ENCODE results near the gene ELAVL3. TPM values are rescaled to one million over a fixed set of nuclear protein-coding genes. Genes with fewer than 3 reads are reported as not detected.

Gene ELAVL3
- total and polyA plus RNA-seq, 2 of the 4 experiments (the other 2 are of a cell fraction), result not detected

DNA sequence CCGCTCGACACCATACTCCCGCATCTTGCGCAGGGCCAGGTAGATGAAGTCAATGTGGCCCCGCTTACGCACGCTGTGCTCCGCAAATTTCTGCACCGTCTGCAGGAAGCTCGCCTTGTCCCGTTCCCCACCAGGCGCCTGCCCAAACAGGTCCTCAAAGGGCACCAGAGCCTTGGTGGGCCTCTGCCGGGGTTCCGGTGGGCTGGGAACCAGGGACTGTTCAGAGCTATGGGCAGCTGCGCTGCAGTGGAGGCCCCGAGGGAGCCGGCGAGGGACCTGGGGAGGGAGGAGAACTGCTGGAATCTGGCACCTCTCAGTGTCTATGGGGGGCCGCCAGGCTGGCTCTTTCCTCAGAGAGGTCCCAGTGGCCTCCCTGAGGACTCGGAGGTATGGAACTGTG lies 33.1 kb upstream of the ELAVL3 start:
- H2BK120ac ChIP-seq (ENCODE audit: low read depth, low read length), result no peak overlapping the region
- no peak overlapping the region for H3K4ac ChIP-seq (ENCODE audit: low read depth, low read length)
- H4K91ac ChIP-seq (ENCODE audit: insufficient read depth, low read depth, low read length), result no peak overlapping the region
- in situ Hi-C loops (cut with MboI; ENCODE audit: low sequenced_read_pairs), result no loop called here
- ATAC-seq (ENCODE audit: low read depth) (no peak), DNase-seq (no peak)
- no TSS peak for BruUV-seq (replicated peaks)
- TF ChIP-seq RAD21 (IDR thresholded peaks at IDR 0.05; ENCODE audit: low read length) (no peak), NFE2L2 (IDR thresholded peaks at IDR 0.05; ENCODE audit: low read depth, low read length) (no peak), SMC3 (IDR thresholded peaks at IDR 0.05; ENCODE audit: low read depth, low read length) (no peak), MAFK (IDR thresholded peaks at IDR 0.05; ENCODE audit: low read depth, low read length) (no peak), MAZ (IDR thresholded peaks at IDR 0.05; ENCODE audit: borderline replicate concordance, low read depth, low read length) (no peak)
- H3K18ac ChIP-seq (ENCODE audit: low read depth, low read length), result no peak overlapping the region
- no peaks in the 10 kb centered on the region for H4K20me1 ChIP-seq (ENCODE audit: insufficient read depth, low read length)
- no peak overlapping the region for H3K4me2 ChIP-seq (ENCODE audit: low read depth, low read length)
- H2BK5ac ChIP-seq (ENCODE audit: low read depth, low read length, poor library complexity, severe bottlenecking), result no peak overlapping the region
- H3K56ac ChIP-seq (ENCODE audit: extremely low read depth, insufficient read depth, low read length), result no peak overlapping the region
- no peak overlapping the region for H3K14ac ChIP-seq (replicated peaks; ENCODE audit: low read depth, low read length)
- no peaks in the 10 kb centered on the region for H3K9me1 ChIP-seq (ENCODE audit: insufficient read depth, low read length)
- H3K9ac ChIP-seq (ENCODE audit: low read depth, low read length), result no peak overlapping the region
- no peak overlapping the region for H2AK5ac ChIP-seq (ENCODE audit: low read depth, low read length)
- no peak overlapping the region for H3K4me3 ChIP-seq (ENCODE audit: insufficient read depth, low read depth, low read length)
- WGBS, 2 experiments (ENCODE audit: extremely low coverage in 2 of 2, insufficient read length in 1 of 2), result 93% methylated on average over 13 of the region's 20 CpGs; no CpG with 5 or more reads in 1 of the 2 experiments
- H2AK9ac ChIP-seq (replicated peaks; ENCODE audit: low read depth, low read length, poor library complexity), result no peak overlapping the region
- ChIA-PET POLR2A (ENCODE audit: unreplicated experiment) (no interaction called here), CTCF (no interaction called here)
- H3K79me1 ChIP-seq (ENCODE audit: low read depth in 1 of 2, low read length in 2 of 2), result no peaks in the 10 kb centered on the region
- dilution Hi-C loops (cut with HindIII; ENCODE audit: low sequenced_read_pairs, unreplicated experiment), result no loop called here
- no peak overlapping the region for H2AFZ ChIP-seq (replicated peaks; ENCODE audit: low read length, poor library complexity)
- no peaks in the 10 kb centered on the region for H3K27me3 ChIP-seq (ENCODE audit: control insufficient read depth, insufficient read depth, low read length)
- no peak overlapping the region for H3K27ac ChIP-seq (ENCODE audit: insufficient read depth, low read length)
- H3K23ac ChIP-seq (ENCODE audit: low read depth, low read length), result no peak overlapping the region
- H3K36me3 ChIP-seq (ENCODE audit: control insufficient read depth, insufficient read depth, low read length), result peaks cover 24% of the 10 kb centered on the region
- intact Hi-C loops (cut with micrococcal nuclease), result no loop called here
- no peak overlapping the region for H2BK15ac ChIP-seq (ENCODE audit: low read depth, low read length)
- no peak overlapping the region for H2BK20ac ChIP-seq (ENCODE audit: low read depth, low read length)
- H4K5ac ChIP-seq (ENCODE audit: low read depth, low read length), result no peak overlapping the region
- no peaks in the 10 kb centered on the region for H3K4me1 ChIP-seq (ENCODE audit: control insufficient read depth, insufficient read depth, low read length)
- no peaks in the 10 kb centered on the region for H3K9me3 ChIP-seq (ENCODE audit: control insufficient read depth, insufficient read depth, low read length)
- no peak overlapping the region for H4K8ac ChIP-seq (ENCODE audit: low read depth in 2 of 2, low read length in 2 of 2)
